VCaP (cell line): ENCODE measurements around the gene ACBD6.
A peak's percentile ranks its signal among the peaks of the same experiment; 100 is the strongest.
"Not testable (repeated sequence)": the region's sequence is repeated elsewhere in the genome, so short reads cannot be mapped to it uniquely, and the experiment has no call there.

ENCODE experiments used
- H3K27ac ChIP-seq: fragments of 450-650 bp; 2 replicates; pipeline ENCODE4 v1.5.1; 2017
- CTCF ChIP-seq: fragments of 450-650 bp; conservative IDR thresholded peaks from 2 replicates; pipeline ENCODE4 v1.5.1; 2017; ENCODE audit warnings: mild to moderate bottlenecking, moderate library complexity

ACBD6 gene, protein sequence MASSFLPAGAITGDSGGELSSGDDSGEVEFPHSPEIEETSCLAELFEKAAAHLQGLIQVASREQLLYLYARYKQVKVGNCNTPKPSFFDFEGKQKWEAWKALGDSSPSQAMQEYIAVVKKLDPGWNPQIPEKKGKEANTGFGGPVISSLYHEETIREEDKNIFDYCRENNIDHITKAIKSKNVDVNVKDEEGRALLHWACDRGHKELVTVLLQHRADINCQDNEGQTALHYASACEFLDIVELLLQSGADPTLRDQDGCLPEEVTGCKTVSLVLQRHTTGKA

GRCh38 chr1:180502361-180503279 lies at the start of gene ACBD6:
TSS of gene ACBD6 (minus strand) at chr1:180502577. CDS start at chr1:180502266, 311 bp downstream.
- TF ChIP-seq CTCF = no peak
- H3K27ac ChIP-seq = peak within 1 kb of the TSS; percentile 96

- no peak overlapping the region for H3K27ac ChIP-seq
- no peak for TF ChIP-seq CTCF
Measured at GRCh38 chr1:180551997-180552396, 49.6 kb upstream of the ACBD6 start.

- TF ChIP-seq CTCF = no peak
- H3K27ac ChIP-seq = no peak overlapping the region
Measured at GRCh38 chr1:180550241-180550640, 47.9 kb upstream of the ACBD6 start.

DNA sequence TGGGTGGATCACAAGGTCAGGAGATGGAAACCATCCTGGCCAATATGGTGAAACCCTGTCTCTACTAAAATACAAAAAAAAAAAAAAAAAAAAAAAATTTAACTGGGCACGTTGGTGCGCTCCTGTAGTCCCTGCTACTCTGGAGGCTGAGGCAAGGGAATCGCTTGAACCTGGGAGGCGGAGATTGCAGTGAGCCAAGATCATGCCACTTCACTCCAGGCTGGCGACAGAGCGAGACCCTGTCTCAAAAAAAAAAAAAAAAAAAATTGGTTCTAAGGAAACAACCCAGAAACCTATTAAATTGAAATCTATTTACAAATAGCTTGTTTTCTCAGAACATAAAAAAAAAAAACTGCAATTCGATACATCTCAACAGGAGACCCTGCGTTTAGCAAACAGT lies 47.4 kb upstream of the ACBD6 start:
- not testable (repeated sequence) for H3K27ac ChIP-seq

DNA sequence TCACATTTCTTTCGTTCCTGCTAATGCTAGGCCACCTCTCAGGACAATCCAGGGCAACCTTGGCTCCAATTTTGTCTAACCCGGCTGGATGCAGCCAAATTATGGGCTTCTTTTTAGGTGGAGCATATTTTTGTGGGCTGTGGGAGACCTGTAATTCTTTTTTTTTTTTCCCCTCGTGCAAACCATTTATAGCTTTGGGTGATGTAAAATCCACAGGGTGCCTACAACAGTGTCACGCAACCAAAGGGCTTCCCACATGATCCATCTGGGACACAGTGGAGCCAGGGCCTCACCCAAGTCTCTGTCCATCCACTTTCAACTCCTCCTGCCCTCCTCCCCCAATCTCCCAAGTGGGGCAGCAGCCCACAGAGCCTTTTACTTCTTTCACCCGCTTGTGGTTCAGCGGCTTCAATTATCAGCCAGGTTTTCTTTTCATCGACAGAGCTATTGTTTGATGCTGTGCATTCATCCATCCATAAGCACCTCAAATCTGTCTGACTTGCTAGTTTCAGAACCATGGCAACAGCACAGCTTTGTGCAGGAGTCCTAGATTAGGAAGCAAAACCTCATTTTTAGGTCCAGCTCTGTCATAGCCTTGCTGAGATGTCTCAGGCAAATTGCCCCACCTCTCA lies 46.4 kb upstream of the ACBD6 start:
- no peak overlapping the region for H3K27ac ChIP-seq
- TF ChIP-seq CTCF = no peak

GRCh38 chr1:180545991-180546390 lies 43.6 kb upstream of the ACBD6 start:
- no peak overlapping the region for H3K27ac ChIP-seq

GRCh38 chr1:180544050-180544449 lies 41.7 kb upstream of the ACBD6 start:
- TF ChIP-seq CTCF = no peak
- peak overlapping the region; percentile 35; the same call in 1 of the 2 replicates for H3K27ac ChIP-seq

More at GRCh38 chr1:180545991-180546390, 43.6 kb upstream of the ACBD6 start:
- TF ChIP-seq CTCF = no peak
